Neuronal stem cell (in vitro differentiated cells): ENCODE results near the gene CLIC4.

ENCODE experiments used
- DNase-seq: peaks from one replicate; pipeline ENCODE4 v3.0.0-alpha.2; 2013; ENCODE audit warnings: low spot score
- H2AFZ ChIP-seq: one replicate; pipeline ENCODE4 v1.6.1; 2013; ENCODE audit warnings: mild to moderate bottlenecking, low read length, inconsistent platforms
- H2AK5ac ChIP-seq: 2 replicates; pipeline ENCODE4 v1.6.1; 2013; ENCODE audit warnings: low read depth, mild to moderate bottlenecking, inconsistent platforms, low read length, moderate library complexity, mixed read lengths
- H2BK120ac ChIP-seq: 2 replicates; pipeline ENCODE4 v1.6.1; 2013; ENCODE audit warnings: low read depth, mild to moderate bottlenecking, inconsistent platforms, low read length, moderate library complexity, mixed read lengths
- H2BK12ac ChIP-seq: one replicate; pipeline ENCODE4 v1.6.1; 2013; ENCODE audit warnings: low read length, inconsistent platforms
- H2BK15ac ChIP-seq: 2 replicates; pipeline ENCODE4 v1.6.1; 2013; ENCODE audit warnings: mild to moderate bottlenecking, low read length, inconsistent platforms, mixed read lengths
- H2BK5ac ChIP-seq: one replicate; pipeline ENCODE4 v1.6.1; 2013; ENCODE audit warnings: inconsistent platforms, mild to moderate bottlenecking, low read length, moderate library complexity
- H3K14ac ChIP-seq: one replicate; pipeline ENCODE4 v1.6.1; 2013; ENCODE audit warnings: low read length, inconsistent platforms
- H3K18ac ChIP-seq: 2 replicates; pipeline ENCODE4 v1.6.1; 2013; ENCODE audit warnings: low read length, inconsistent platforms
- H3K23ac ChIP-seq: 2 replicates; pipeline ENCODE4 v1.6.1; 2013; ENCODE audit warnings: low read depth, mild to moderate bottlenecking, mixed read lengths, low read length, inconsistent platforms; ENCODE audit not compliant: poor library complexity
- H3K27ac ChIP-seq: replicated peaks from 3 replicates; pipeline ENCODE4 v1.5.1; 2013; ENCODE audit warnings: low read length, inconsistent platforms
- H3K27me3 ChIP-seq, 3 experiments: 2 replicates each; pipeline ENCODE4 v1.6.1; 2013; ENCODE audit warnings: low read length in 3 of 3, mild to moderate bottlenecking in 2 of 3, inconsistent platforms in 1 of 3, low read depth in 1 of 3, mixed read lengths in 1 of 3, moderate library complexity in 1 of 3; ENCODE audit not compliant: control insufficient read depth in 3 of 3, insufficient read depth in 3 of 3
- H3K36me3 ChIP-seq, 2 donors: replicated peaks in 1 of 2; 2 replicates each; pipeline ENCODE4 v1.6.1; 2013; ENCODE audit warnings: low read length in 2 of 2; ENCODE audit not compliant: control insufficient read depth in 2 of 2, insufficient read depth in 2 of 2
- H3K4ac ChIP-seq: 2 replicates; pipeline ENCODE4 v1.6.1; 2013; ENCODE audit warnings: inconsistent platforms, mild to moderate bottlenecking, low read length, moderate library complexity
- H3K4me1 ChIP-seq, 2 donors: 1 replicate in 1 of 2; 2 replicates in 1 of 2; pipeline ENCODE4 v1.6.1; 2013; ENCODE audit warnings: low read length in 2 of 2, low read depth in 1 of 2; ENCODE audit not compliant: control insufficient read depth in 2 of 2, insufficient read depth in 1 of 2
- H3K4me2 ChIP-seq: one replicate; pipeline ENCODE4 v1.6.1; 2013; ENCODE audit warnings: mild to moderate bottlenecking, low read length, inconsistent platforms; ENCODE audit not compliant: insufficient read depth, poor library complexity, severe bottlenecking
- H3K4me3 ChIP-seq, 2 donors: 2 replicates each; pipeline ENCODE4 v1.5.1; 2013; ENCODE audit warnings: low read length in 2 of 2, mild to moderate bottlenecking in 2 of 2, inconsistent platforms in 1 of 2, moderate library complexity in 1 of 2
- H3K79me1 ChIP-seq: one replicate; pipeline ENCODE4 v1.6.1; 2013; ENCODE audit warnings: low read depth, mild to moderate bottlenecking, inconsistent platforms, low read length, moderate library complexity
- H3K9ac ChIP-seq: one replicate; pipeline ENCODE4 v1.6.1; 2013; ENCODE audit warnings: mild to moderate bottlenecking, low read depth, low read length, inconsistent platforms; ENCODE audit not compliant: poor library complexity
- H3K9me3 ChIP-seq, 2 donors: replicated peaks in 1 of 2; 2 replicates each; pipeline versions ENCODE3 to v1.6.1; 2013; ENCODE audit warnings: low read length in 2 of 2, mild to moderate bottlenecking in 2 of 2, inconsistent platforms in 1 of 2, low read depth in 1 of 2, mixed read lengths in 1 of 2, moderate library complexity in 1 of 2; ENCODE audit not compliant: control insufficient read depth in 2 of 2, insufficient read depth in 1 of 2
- H4K8ac ChIP-seq: one replicate; pipeline ENCODE4 v1.6.1; 2013; ENCODE audit warnings: low read depth, mild to moderate bottlenecking, inconsistent platforms, low read length, moderate library complexity
- H4K91ac ChIP-seq: one replicate; pipeline ENCODE4 v1.6.1; 2013; ENCODE audit warnings: low read length, low read depth, mild to moderate bottlenecking, inconsistent platforms; ENCODE audit not compliant: poor library complexity
- WGBS, 2 donors: extraction: QIAGEN DNeasy Blood & Tissue Kit; methylation state at CpG; one replicate each; pipeline ENCODE4 v1.1.7; 2013; ENCODE audit warnings: missing lambda C conversion rate in 2 of 2, mixed read lengths in 1 of 2; ENCODE audit not compliant: insufficient read length in 2 of 2, insufficient replicate concordance in 1 of 2; ENCODE audit errors: extremely low coverage in 2 of 2; 5-methylcytosine and 5-hydroxymethylcytosine counted together

Gene CLIC4

GRCh38 chr1:24881034-24881433, 135.8 kb downstream of the CLIC4 start:
- WGBS, 2 donors, result no CpG with 5 or more reads among the region's 1 CpG

GRCh38 chr1:24884751-24885150, 139.5 kb downstream of the CLIC4 start:
- Histone ChIP-seq H4K91ac (no peak overlapping the region), H2BK5ac (no peak overlapping the region), H3K4me1 (no peaks in the 10 kb centered on the region), H3K36me3 (no peaks in the 10 kb centered on the region), H3K27me3 (no peaks in the 10 kb centered on the region), H4K8ac (no peak overlapping the region), H3K4me3 (no peak overlapping the region), H2AFZ (no peak overlapping the region), H2BK15ac (no peak overlapping the region), H3K23ac (no peak overlapping the region), H3K9me3 (peaks cover 0 to 2% of the 10 kb centered on the region in 2 donors), H3K4me2 (no peak overlapping the region), H3K18ac (no peak overlapping the region), H2BK12ac (no peak overlapping the region), H2BK120ac (no peak overlapping the region), H3K14ac (no peak overlapping the region), H3K4ac (no peak overlapping the region), H2AK5ac (no peak overlapping the region), H3K9ac (no peak overlapping the region), H3K27ac (no peak overlapping the region), H3K79me1 (no peaks in the 10 kb centered on the region)
- no peak for DNase-seq

More at GRCh38 chr1:24881034-24881433, 135.8 kb downstream of the CLIC4 start:
- Histone ChIP-seq H2BK5ac (no peak overlapping the region), H3K4me2 (no peak overlapping the region), H3K9ac (no peak overlapping the region), H2BK120ac (no peak overlapping the region), H4K91ac (no peak overlapping the region), H3K27ac (no peak overlapping the region), H2AK5ac (no peak overlapping the region), H3K36me3 (no peaks in the 10 kb centered on the region), H3K18ac (no peak overlapping the region), H2BK15ac (no peak overlapping the region), H3K4ac (no peak overlapping the region), H3K79me1 (no peaks in the 10 kb centered on the region), H2BK12ac (no peak overlapping the region), H3K23ac (no peak overlapping the region), H3K4me3 (no peak overlapping the region), H2AFZ (no peak overlapping the region), H3K9me3 (peaks cover 0 to 3% of the 10 kb centered on the region in 2 donors), H3K14ac (no peak overlapping the region), H3K27me3 (peaks cover 0 to 12% (median 0%) of the 10 kb centered on the region in 3 experiments), H3K4me1 (no peaks in the 10 kb centered on the region), H4K8ac (no peak overlapping the region)
- DNase-seq, result no peak

- H3K14ac ChIP-seq, result no peak overlapping the region
- H2BK12ac ChIP-seq, result no peak overlapping the region
- H3K4me3 ChIP-seq, result no peak overlapping the region
- no peak overlapping the region for H3K4me2 ChIP-seq
- H2AK5ac ChIP-seq, result no peak overlapping the region
- H3K4me1 ChIP-seq, result no peaks in the 10 kb centered on the region
- DNase-seq, result no peak
- no peak overlapping the region for H3K23ac ChIP-seq
- H3K27ac ChIP-seq, result no peak overlapping the region
- H2AFZ ChIP-seq, result no peak overlapping the region
- H4K8ac ChIP-seq, result no peak overlapping the region
- H3K9me3 ChIP-seq, result peaks cover 0 to 4% of the 10 kb centered on the region in 2 donors
- WGBS, 2 donors, result no CpG with 5 or more reads among the region's 1 CpG
- H3K79me1 ChIP-seq, result no peaks in the 10 kb centered on the region
- no peak overlapping the region for H4K91ac ChIP-seq
- no peaks in the 10 kb centered on the region for H3K36me3 ChIP-seq
- no peak overlapping the region for H2BK5ac ChIP-seq
- H2BK15ac ChIP-seq, result no peak overlapping the region
- H3K4ac ChIP-seq, result no peak overlapping the region
- H3K18ac ChIP-seq, result no peak overlapping the region
- no peaks in the 10 kb centered on the region for H3K27me3 ChIP-seq
- no peak overlapping the region for H3K9ac ChIP-seq
- H2BK120ac ChIP-seq, result no peak overlapping the region
Measured at GRCh38 chr1:24886241-24886640, 141.0 kb downstream of the CLIC4 start.

GRCh38 chr1:24888061-24888970, 143.1 kb downstream of the CLIC4 start:
- H3K9ac ChIP-seq, result no peak overlapping the region
- H3K4me3 ChIP-seq, result no peak overlapping the region
- H3K4ac ChIP-seq, result no peak overlapping the region
- no peaks in the 10 kb centered on the region for H3K79me1 ChIP-seq
- H2BK15ac ChIP-seq, result no peak overlapping the region
- no peaks in the 10 kb centered on the region for H3K4me1 ChIP-seq
- no peak overlapping the region for H4K8ac ChIP-seq
- H3K36me3 ChIP-seq, result no peaks in the 10 kb centered on the region
- peaks cover 5 to 6% of the 10 kb centered on the region in 2 donors for H3K9me3 ChIP-seq
- H3K27me3 ChIP-seq, result no peaks in the 10 kb centered on the region
- H2AFZ ChIP-seq, result no peak overlapping the region
- H4K91ac ChIP-seq, result no peak overlapping the region
- H2AK5ac ChIP-seq, result no peak overlapping the region
- no peak overlapping the region for H3K4me2 ChIP-seq
- H2BK5ac ChIP-seq, result no peak overlapping the region
- DNase-seq, result no peak
- H3K18ac ChIP-seq, result no peak overlapping the region
- no peak overlapping the region for H2BK12ac ChIP-seq
- H3K27ac ChIP-seq, result no peak overlapping the region
- H2BK120ac ChIP-seq, result no peak overlapping the region
- WGBS, 2 donors, result no CpG with 5 or more reads among the region's 9 CpGs
- no peak overlapping the region for H3K14ac ChIP-seq
- H3K23ac ChIP-seq, result no peak overlapping the region
